Thymus (tissue), 11 donors: ENCODE results near the gene KCNMB4. TPM values are rescaled to one million over a fixed set of nuclear protein-coding genes. Genes with fewer than 3 reads are reported as not detected.
"Not testable (repeated sequence)": the region's sequence is repeated elsewhere in the genome, so short reads cannot be mapped to it uniquely, and the experiment has no call there.

Experiments used
- DNase-seq, 9 donors: peaks; one replicate each; pipeline ENCODE4 v3.0.0-alpha.2; 2013; ENCODE audit warnings: low spot score in 9 of 9, low read depth in 6 of 9, missing footprints in 1 of 9
- H3K27ac ChIP-seq, 2 donors: one replicate each; pipeline ENCODE4 v1.5.1; 2013; ENCODE audit warnings: control low read depth in 1 of 2, low read depth in 1 of 2, low read length in 1 of 2, mild to moderate bottlenecking in 1 of 2, moderate library complexity in 1 of 2
- H3K27me3 ChIP-seq, 2 donors: one replicate each; pipeline ENCODE4 v1.5.1; 2013; ENCODE audit warnings: low read length in 1 of 2; ENCODE audit not compliant: control insufficient read depth in 2 of 2, insufficient read depth in 1 of 2
- H3K36me3 ChIP-seq, 2 donors: one replicate each; pipeline ENCODE4 v1.5.1; 2013; ENCODE audit warnings: low read length in 1 of 2, mild to moderate bottlenecking in 1 of 2, moderate library complexity in 1 of 2; ENCODE audit not compliant: control insufficient read depth in 2 of 2, insufficient read depth in 2 of 2
- H3K4me1 ChIP-seq, 2 donors: one replicate each; pipeline ENCODE4 v1.5.1; 2013; ENCODE audit warnings: low read length in 2 of 2; ENCODE audit not compliant: control insufficient read depth in 2 of 2, insufficient read depth in 2 of 2
- H3K4me3 ChIP-seq, 2 donors: one replicate each; pipeline ENCODE4 v1.5.1; 2013; ENCODE audit warnings: low read length in 2 of 2, control low read depth in 1 of 2, mild to moderate bottlenecking in 1 of 2
- H3K9me3 ChIP-seq, 2 donors: one replicate each; pipeline ENCODE4 v1.5.1; 2013; ENCODE audit warnings: low read length in 1 of 2, mild to moderate bottlenecking in 1 of 2; ENCODE audit not compliant: control insufficient read depth in 2 of 2, insufficient read depth in 1 of 2
- WGBS: extraction: QIAGEN DNeasy Blood & Tissue Kit; methylation state at CpG from one replicate; pipeline ENCODE4 v1.1.7; 2013; 5-methylcytosine and 5-hydroxymethylcytosine counted together
- polyA plus RNA-seq: library from polyadenylated mRNA; stranded (reverse); fragments of 200-250 nt; gene quantifications from one replicate; pipeline ENCODE4 v1.2.3, GENCODE V29; 2013
- total RNA-seq: library from RNA; stranded (reverse); fragments of 120-200 nt; gene quantifications from one replicate; pipeline ENCODE4 v1.2.4, GENCODE V29; 2013
- donor health status: healthy.

KCNMB4 gene
- total and polyA plus RNA-seq, 2 donors: 3.4 to 5.0 TPM

GRCh38 chr12:70389678-70390077, 23.6 kb downstream of the KCNMB4 start:
- H3K36me3 ChIP-seq: no peaks in the 10 kb centered on the region
- WGBS: 93% methylated on average over 2 of the region's 2 CpGs
- H3K4me1 ChIP-seq: no peaks in the 10 kb centered on the region
- no peak overlapping the region for H3K27ac ChIP-seq
- no peak for DNase-seq
- no peaks in the 10 kb centered on the region for H3K9me3 ChIP-seq
- H3K27me3 ChIP-seq: no peaks in the 10 kb centered on the region
- no peak overlapping the region for H3K4me3 ChIP-seq

- WGBS: 80% methylated on average over 1 of the region's 1 CpG
- not testable (repeated sequence) for H3K9me3 ChIP-seq, H3K27me3 ChIP-seq, H3K36me3 ChIP-seq, H3K4me1 ChIP-seq, H3K4me3 ChIP-seq, H3K27ac ChIP-seq, DNase-seq
These were observed 26.5 kb downstream of the KCNMB4 start for GRCh38 chr12:70392631-70393030.

- 94% methylated on average over 2 of the region's 2 CpGs for WGBS
- no peaks in the 10 kb centered on the region for H3K4me1 ChIP-seq
- no peaks in the 10 kb centered on the region for H3K9me3 ChIP-seq
- no peaks in the 10 kb centered on the region for H3K27me3 ChIP-seq
- no peak overlapping the region for H3K4me3 ChIP-seq
- H3K27ac ChIP-seq: no peak overlapping the region
- no peaks in the 10 kb centered on the region for H3K36me3 ChIP-seq
- DNase-seq: no peak
These were observed 27.9 kb downstream of the KCNMB4 start for GRCh38 chr12:70393787-70394499.

GRCh38 chr12:70398002-70398401, 31.9 kb downstream of the KCNMB4 start:
- peaks cover 4 to 7% of the 10 kb centered on the region in 2 donors for H3K36me3 ChIP-seq
- no peak for DNase-seq

GRCh38 chr12:70398862-70399261, 32.8 kb downstream of the KCNMB4 start:
- H3K36me3 ChIP-seq: peaks cover 4 to 7% of the 10 kb centered on the region in 2 donors
- H3K27me3 ChIP-seq: no peaks in the 10 kb centered on the region
- DNase-seq: no peak
- 98% methylated on average over 3 of the region's 3 CpGs for WGBS
- H3K4me3 ChIP-seq: no peak overlapping the region
- H3K4me1 ChIP-seq: no peaks in the 10 kb centered on the region
- H3K27ac ChIP-seq: no peak overlapping the region
- H3K9me3 ChIP-seq: no peaks in the 10 kb centered on the region

More at GRCh38 chr12:70398002-70398401, 31.9 kb downstream of the KCNMB4 start:
- Histone ChIP-seq H3K4me3 (no peak overlapping the region), H3K9me3 (no peaks in the 10 kb centered on the region), H3K27ac (no peak overlapping the region), H3K27me3 (no peaks in the 10 kb centered on the region), H3K4me1 (no peaks in the 10 kb centered on the region)

GRCh38 chr12:70399311-70399710, 33.2 kb downstream of the KCNMB4 start:
- H3K9me3 ChIP-seq: no peaks in the 10 kb centered on the region
- DNase-seq: no peak
- no peaks in the 10 kb centered on the region for H3K27me3 ChIP-seq
- 98% methylated on average over 6 of the region's 6 CpGs for WGBS
- H3K4me3 ChIP-seq: no peak overlapping the region
- peaks cover 4 to 7% of the 10 kb centered on the region in 2 donors for H3K36me3 ChIP-seq
- H3K4me1 ChIP-seq: no peaks in the 10 kb centered on the region
- H3K27ac ChIP-seq: no peak overlapping the region

- no peaks in the 10 kb centered on the region for H3K9me3 ChIP-seq
- H3K4me3 ChIP-seq: no peak overlapping the region
- H3K36me3 ChIP-seq: peaks cover 4 to 7% of the 10 kb centered on the region in 2 donors
- H3K27me3 ChIP-seq: no peaks in the 10 kb centered on the region
- 97% methylated on average over 3 of the region's 3 CpGs for WGBS
- no peak overlapping the region for H3K27ac ChIP-seq
- no peak for DNase-seq
- H3K4me1 ChIP-seq: no peaks in the 10 kb centered on the region
These were observed 34.0 kb downstream of the KCNMB4 start for GRCh38 chr12:70400124-70400523.

GRCh38 chr12:70402597-70402996, 36.5 kb downstream of the KCNMB4 start:
- 98% methylated on average over 1 of the region's 1 CpG for WGBS
- H3K4me1 ChIP-seq: no peaks in the 10 kb centered on the region
- H3K36me3 ChIP-seq: peaks cover 4 to 7% of the 10 kb centered on the region in 2 donors
- no peak overlapping the region for H3K4me3 ChIP-seq
- H3K27me3 ChIP-seq: no peaks in the 10 kb centered on the region
- DNase-seq: no peak
- no peaks in the 10 kb centered on the region for H3K9me3 ChIP-seq
- H3K27ac ChIP-seq: no peak overlapping the region

GRCh38 chr12:70403826-70404225, 37.7 kb downstream of the KCNMB4 start:
- Histone ChIP-seq H3K9me3 (no peaks in the 10 kb centered on the region), H3K4me3 (no peak overlapping the region)

More at GRCh38 chr12:70403826-70404225, 37.7 kb downstream of the KCNMB4 start:
- Histone ChIP-seq H3K4me1 (no peaks in the 10 kb centered on the region), H3K27me3 (no peaks in the 10 kb centered on the region), H3K36me3 (peaks cover 4 to 7% of the 10 kb centered on the region in 2 donors), H3K27ac (no peak overlapping the region)
- no peak for DNase-seq
